IPS-20b (cell line): ENCODE data around the gene RND2.

ENCODE experiments used
- H3K27ac ChIP-seq: one replicate; pipeline ENCODE4 v1.5.1; 2013; ENCODE audit warnings: low read length
- H3K27me3 ChIP-seq: 2 replicates; pipeline ENCODE4 v1.6.1; 2013; ENCODE audit warnings: mild to moderate bottlenecking, low read length, inconsistent platforms; ENCODE audit not compliant: insufficient read depth
- H3K36me3 ChIP-seq: 2 replicates; pipeline ENCODE4 v1.6.1; 2013; ENCODE audit warnings: low read depth, mild to moderate bottlenecking, inconsistent platforms, low read length, moderate library complexity; ENCODE audit not compliant: insufficient read depth
- H3K4me1 ChIP-seq: 2 replicates; pipeline ENCODE4 v1.6.1; 2013; ENCODE audit warnings: mild to moderate bottlenecking, control low read depth, inconsistent platforms, low read length, moderate library complexity; ENCODE audit not compliant: insufficient read depth
- H3K4me3 ChIP-seq: 2 replicates; pipeline ENCODE4 v1.5.1; 2013; ENCODE audit warnings: mild to moderate bottlenecking, low read length, inconsistent platforms
- H3K9ac ChIP-seq: 2 replicates; pipeline ENCODE4 v1.6.1; 2013; ENCODE audit warnings: low read depth, mild to moderate bottlenecking, inconsistent platforms, low read length, moderate library complexity
- H3K9me3 ChIP-seq: 2 replicates; pipeline ENCODE4 v1.6.1; 2013; ENCODE audit warnings: mild to moderate bottlenecking, low read depth, low read length, inconsistent platforms; ENCODE audit not compliant: insufficient read depth

The RND2 gene

DNA sequence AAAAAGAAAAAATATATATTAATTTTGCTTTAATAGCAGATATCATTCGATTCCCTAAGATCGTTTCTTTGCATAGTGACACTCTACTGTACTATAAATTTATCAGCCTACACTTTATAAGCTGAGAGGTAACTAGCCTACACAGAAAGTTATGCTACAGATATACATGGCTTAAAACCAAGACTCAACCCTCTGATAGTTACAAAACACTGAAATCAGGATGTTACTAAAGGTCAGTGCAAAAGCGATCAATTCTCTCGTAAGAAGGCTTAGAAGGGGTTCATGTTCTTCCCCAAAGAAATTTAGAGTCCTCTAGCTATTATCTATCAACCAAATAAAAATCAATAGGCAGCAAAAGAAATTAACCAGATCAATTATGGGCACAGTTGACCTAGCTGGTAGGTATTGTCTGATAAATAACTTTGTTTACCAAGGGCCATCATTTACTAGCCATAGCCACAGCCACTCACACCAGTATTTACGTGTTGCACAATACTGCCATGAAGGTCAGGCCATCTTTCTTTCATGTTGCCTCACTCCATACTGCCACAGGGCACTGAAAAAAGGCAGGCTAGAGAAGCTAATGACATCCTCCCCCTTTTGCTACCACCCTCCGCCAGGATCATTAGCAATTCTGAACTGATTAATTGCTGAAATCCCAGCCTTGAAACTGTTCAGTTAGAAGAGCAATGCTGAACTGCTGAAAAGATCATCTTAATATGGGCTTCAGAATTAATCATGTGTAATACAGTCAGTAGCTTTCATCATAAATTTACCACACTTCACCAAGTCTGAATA, 43.7 kb downstream of the RND2 start:
- H3K4me1 ChIP-seq: peaks cover 6% of the 10 kb centered on the region; the same call in 1 of the 2 replicates
- peaks cover 56% of the 10 kb centered on the region for H3K36me3 ChIP-seq
- no peak overlapping the region for H3K4me3 ChIP-seq
- H3K27me3 ChIP-seq: no peaks in the 10 kb centered on the region
- no peak overlapping the region; the same call in 1 of the 2 replicates for H3K9ac ChIP-seq
- H3K9me3 ChIP-seq: no peaks in the 10 kb centered on the region
- no peak overlapping the region for H3K27ac ChIP-seq

DNA sequence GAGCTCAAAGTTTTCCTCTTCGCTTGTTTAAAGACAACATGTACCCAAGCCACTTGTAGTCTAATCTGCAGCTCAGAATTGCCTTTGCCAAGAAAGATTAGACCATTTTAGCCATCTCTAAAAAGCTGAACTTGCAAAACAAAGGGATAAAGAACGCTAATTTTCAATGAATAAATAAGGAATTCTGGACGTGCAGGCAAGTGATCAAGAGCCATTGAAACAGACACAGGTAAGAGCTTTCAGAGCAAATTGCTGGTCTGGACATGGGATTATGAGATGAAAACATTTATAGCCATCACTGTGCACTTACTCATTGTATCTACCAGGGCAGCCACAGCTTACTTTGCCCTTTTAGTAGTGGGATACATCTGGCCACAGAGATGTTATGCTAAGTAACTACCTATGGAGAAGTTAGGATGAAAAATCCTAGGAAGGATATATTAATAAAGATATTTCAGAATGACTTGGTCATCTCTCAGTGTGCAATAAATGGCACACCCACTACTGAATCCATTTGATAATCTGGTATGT, 44.4 kb downstream of the RND2 start:
- Histone ChIP-seq H3K27me3 (no peaks in the 10 kb centered on the region), H3K36me3 (peaks cover 63% of the 10 kb centered on the region), H3K4me1 (peaks cover 4% of the 10 kb centered on the region; the same call in 1 of the 2 replicates), H3K27ac (no peak overlapping the region), H3K9me3 (no peaks in the 10 kb centered on the region), H3K9ac (no peak overlapping the region), H3K4me3 (no peak overlapping the region)

DNA sequence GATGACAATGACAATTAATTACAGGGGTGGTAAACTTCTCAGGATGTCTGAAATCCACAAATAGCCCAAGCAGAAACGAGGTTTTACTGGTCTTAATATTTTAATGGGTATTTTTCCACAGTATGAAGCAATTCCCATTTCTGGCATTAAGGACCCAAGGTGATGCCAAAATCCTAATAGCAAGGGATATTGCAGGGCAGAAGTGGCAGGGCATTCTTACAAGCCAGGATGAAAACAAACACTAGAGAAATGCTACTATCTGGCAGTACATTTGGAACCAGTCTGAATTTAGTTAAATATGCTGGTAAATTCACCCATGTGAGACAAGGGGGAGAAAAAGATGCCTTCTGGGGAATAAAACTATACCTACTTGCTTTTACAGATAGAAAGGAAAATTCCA, 45.2 kb downstream of the RND2 start:
- H3K4me3 ChIP-seq: no peak overlapping the region
- 0 out of 2 replicates have a peak, but pooled peaks cover 3% of the 10 kb centered on the region for H3K4me1 ChIP-seq
- H3K9me3 ChIP-seq: no peaks in the 10 kb centered on the region
- H3K9ac ChIP-seq: no peak overlapping the region
- H3K36me3 ChIP-seq: peaks cover 62% of the 10 kb centered on the region
- H3K27ac ChIP-seq: no peak overlapping the region
- H3K27me3 ChIP-seq: no peaks in the 10 kb centered on the region

DNA sequence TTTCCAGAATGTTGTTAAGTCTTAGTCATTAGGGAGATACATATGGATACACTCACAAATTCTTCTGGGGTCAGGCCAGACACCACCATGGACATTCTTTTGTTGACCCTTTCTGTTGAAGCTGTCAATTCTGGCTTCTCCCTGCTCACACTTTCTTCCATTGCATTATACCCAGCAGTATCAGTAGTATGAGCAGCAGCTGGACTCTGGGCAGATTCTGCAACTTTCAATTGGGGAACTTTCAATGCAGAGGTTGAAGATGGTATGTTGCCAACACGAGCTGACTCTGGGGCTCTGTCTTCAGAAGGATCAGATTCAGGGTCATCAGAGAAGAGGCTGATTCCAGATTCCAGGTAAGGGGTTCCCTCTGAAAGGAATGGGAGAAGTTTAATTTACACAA, 45.8 kb downstream of the RND2 start:
- Histone ChIP-seq H3K4me3 (no peak overlapping the region), H3K27ac (no peak overlapping the region), H3K36me3 (peaks cover 57% of the 10 kb centered on the region), H3K27me3 (no peaks in the 10 kb centered on the region), H3K4me1 (0 out of 2 replicates have a peak, but pooled peaks cover 3% of the 10 kb centered on the region), H3K9ac (no peak overlapping the region), H3K9me3 (no peaks in the 10 kb centered on the region)

DNA sequence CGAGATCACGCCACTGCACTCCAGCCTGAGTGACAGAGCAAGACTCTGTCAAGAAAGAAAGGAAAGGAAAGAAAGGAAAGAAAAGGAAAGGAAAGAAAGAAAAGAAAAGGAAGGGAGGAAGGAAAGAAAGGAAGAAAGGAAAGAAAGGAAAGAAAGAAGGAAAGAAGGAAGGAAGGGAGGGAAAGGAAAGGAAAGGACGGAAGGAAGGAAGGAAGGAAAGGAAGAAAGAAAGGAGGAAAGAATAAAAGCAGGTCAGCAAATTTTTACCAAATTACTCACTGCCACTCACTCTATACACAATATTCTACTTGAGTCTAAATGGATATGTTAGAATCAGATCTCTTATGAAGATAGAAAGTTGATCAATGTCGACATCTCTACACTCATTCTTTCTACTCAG, 49.8 kb downstream of the RND2 start:
- H3K4me1 ChIP-seq: peaks cover 3% of the 10 kb centered on the region; the same call in 1 of the 2 replicates
- H3K4me3 ChIP-seq: no peak overlapping the region
- H3K27me3 ChIP-seq: no peaks in the 10 kb centered on the region
- H3K27ac ChIP-seq: no peak overlapping the region
- peaks cover 37% of the 10 kb centered on the region for H3K36me3 ChIP-seq
- H3K9me3 ChIP-seq: no peaks in the 10 kb centered on the region
- H3K9ac ChIP-seq: no peak overlapping the region

DNA sequence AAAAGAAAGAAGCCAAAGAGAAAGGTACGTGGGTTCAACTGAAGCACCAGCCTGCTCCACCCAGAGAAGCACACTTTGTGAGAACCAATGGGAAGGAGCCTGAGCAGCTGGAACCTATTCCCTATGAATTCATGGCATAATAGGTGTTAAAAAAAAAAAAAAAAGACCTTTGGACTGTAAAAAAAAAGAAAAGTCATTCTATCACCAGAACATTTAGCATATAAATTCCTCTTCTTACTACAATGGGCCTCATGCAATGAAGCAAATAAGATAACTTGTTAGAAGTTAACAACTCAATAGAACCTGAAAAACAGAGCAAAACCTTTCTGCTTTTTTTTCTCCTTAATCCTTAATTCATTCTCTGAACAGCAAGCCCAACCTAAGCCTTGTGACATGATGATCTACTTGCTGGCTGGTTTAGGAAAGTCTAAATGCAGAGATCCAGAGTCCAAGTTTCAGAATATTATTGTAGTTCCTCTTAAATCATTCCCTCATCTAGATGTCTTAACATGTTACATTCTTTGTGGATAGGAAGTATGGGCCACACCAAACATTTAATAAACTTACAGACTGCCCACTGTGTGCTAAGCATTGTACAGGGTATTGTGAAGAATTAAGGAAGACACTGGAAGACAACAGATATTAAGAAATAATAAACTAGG, 54.7 kb downstream of the RND2 start:
- Histone ChIP-seq H3K27me3 (no peaks in the 10 kb centered on the region), H3K9ac (no peak overlapping the region), H3K9me3 (no peaks in the 10 kb centered on the region), H3K27ac (no peak overlapping the region), H3K36me3 (peaks cover 27% of the 10 kb centered on the region), H3K4me1 (peaks cover 3% of the 10 kb centered on the region; the same call in 1 of the 2 replicates), H3K4me3 (0 out of 2 replicates have a peak overlapping the region, but pooled peaks have one; percentile 3)
